GM12873 (cell line): ENCODE results near the gene CHAC1.

Source experiments
- CTCF ChIP-seq: IDR thresholded peaks from 2 replicates; pipeline ENCODE4 v1.5.1; 2012; ENCODE audit warnings: low read depth, mild to moderate bottlenecking, moderate library complexity, low read length, control low read depth; ENCODE audit not compliant: insufficient read depth; ENCODE audit errors: missing control alignments

Gene CHAC1

GRCh38 chr15:40949756-40950207 lies 3.5 kb upstream of the CHAC1 start:
- no peak for TF ChIP-seq CTCF

- no peak for TF ChIP-seq CTCF
Measured at GRCh38 chr15:40951764-40952163, 1.5 kb upstream of the CHAC1 start.

GRCh38 chr15:40952301-40952900 lies 870 bp upstream of the CHAC1 start:
- TF ChIP-seq CTCF, result no peak

- no peak for TF ChIP-seq CTCF
Measured at GRCh38 chr15:40953713-40954074, 423 bp downstream of the CHAC1 start.

- no peak for TF ChIP-seq CTCF
Measured at GRCh38 chr15:40955141-40955903, 2.1 kb downstream of the CHAC1 start.

GRCh38 chr15:40955930-40956540 lies 2.8 kb downstream of the CHAC1 start:
- no peak for TF ChIP-seq CTCF

- no peak for TF ChIP-seq CTCF
Measured at GRCh38 chr15:40956541-40956982, 3.3 kb downstream of the CHAC1 start.
